Kidney glomerular epithelial cell (primary cell): ENCODE data around the gene MATK.
A peak's percentile ranks its signal among the peaks of the same experiment; 100 is the strongest.
"Not testable (repeated sequence)": the region's sequence is repeated elsewhere in the genome, so short reads cannot be mapped to it uniquely, and the experiment has no call there.

Experiments used
- DNase-seq: peaks from one replicate; lab custom pipeline; 2025; lab: John Stamatoyannopoulos, UW

Gene MATK

DNA sequence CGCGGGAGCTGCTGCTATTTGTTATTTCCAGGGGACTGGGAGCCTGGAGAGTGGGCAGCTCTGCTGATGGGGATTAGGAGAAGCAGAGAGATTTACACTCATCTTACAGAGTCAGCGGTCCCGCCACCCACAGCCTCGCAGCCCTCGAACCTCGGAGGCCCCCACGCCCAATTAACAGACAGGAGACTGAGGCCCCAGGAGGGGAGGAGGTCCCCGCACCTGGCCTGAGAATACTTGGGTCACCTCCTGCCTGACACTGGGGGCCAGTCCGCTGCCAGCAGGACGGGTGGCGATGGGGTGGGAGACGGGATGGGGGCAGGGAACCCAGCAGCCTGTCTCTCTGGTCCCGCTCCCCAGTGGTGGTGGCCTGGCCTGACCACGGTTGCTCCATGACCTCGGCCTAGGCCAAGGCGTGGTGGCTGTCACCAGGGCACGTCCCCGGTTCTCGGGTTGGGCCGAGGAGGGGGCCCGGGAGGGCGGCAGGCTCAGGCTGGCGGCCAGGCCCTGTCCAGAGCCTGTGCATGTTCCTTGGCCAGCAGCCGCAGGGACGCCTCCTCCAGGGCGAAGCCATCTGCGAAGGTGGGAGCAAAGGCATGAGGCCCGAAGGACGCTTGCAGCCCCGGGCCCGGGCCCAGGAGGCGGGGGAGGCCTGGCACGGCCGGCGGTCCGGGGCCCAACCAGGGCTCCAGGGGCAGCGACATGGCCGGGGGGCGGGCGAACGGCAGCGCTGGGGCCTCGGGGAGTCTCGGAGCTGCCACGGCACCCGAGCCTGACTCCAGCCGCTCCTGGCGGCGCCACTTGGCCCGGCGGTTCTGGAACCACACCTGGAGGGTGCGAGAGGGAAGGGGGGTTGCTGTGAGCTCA is 15.8 kb downstream of the MATK start:
- no peak for DNase-seq

GRCh38 chr19:3769494-3769893 is 16.7 kb downstream of the MATK start:
- DNase-seq = no peak

DNA sequence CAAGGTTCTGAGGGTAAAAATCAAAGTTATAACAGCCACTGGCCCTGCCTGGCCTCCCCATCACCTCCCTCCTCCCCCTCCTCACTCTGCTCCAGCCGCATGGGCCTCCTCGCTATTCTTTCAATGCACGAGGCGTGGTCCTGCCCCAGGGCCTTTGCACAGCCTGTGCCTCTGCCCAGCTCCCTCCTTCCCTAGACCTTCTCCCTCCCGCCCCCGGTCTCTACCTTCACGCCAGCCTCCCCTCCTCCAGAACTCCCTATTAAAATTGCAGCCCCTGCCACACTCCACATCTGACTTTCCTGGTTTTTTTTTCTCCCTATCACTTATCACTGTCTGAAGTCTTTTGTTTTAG is 17.5 kb downstream of the MATK start:
- DNase-seq = no peak

- no peak for DNase-seq
These were observed 18.0 kb downstream of the MATK start for GRCh38 chr19:3768015-3768747.

GRCh38 chr19:3767050-3767449 is 19.1 kb downstream of the MATK start:
- no peak for DNase-seq

DNA sequence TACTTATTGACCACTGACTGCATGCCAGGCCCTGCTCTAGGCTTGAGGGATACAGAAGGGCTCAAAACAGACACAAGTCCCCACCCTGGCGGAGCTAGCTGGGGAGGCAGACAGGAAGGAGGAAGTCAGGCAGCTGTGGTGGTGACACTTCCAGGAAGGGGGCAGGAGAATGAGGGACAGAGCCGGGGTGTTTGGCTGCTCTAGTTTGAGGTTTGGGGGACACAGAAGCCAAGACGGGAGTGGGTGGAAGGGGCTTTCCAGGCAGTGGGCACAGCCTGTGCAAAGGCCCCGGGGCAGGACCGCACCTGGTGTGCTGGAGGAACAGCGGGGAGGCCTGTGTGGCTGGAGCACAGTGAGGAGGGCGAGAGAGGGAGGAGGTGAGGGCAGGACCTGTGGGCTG is 19.7 kb downstream of the MATK start:
- DNase-seq = no peak

DNA sequence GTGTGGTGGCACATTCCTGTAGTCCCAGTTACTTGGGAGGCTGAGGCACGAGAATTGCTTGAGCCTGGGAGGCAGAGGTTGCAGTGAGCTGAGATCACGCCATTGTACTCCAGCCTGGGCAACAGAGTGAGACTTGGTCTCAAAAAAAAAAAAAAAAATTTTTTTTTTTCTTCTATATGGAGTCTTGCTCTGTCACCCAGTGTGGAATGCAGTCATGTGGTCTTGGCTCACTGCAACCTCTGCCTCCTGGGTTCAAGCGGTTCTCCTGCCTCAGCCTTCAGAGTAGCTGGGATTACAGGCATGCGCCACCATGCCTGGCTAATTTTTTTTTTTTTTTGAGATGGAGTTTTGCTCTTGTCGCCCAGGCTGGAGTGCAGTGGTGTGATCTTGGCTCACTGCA is 20.4 kb downstream of the MATK start:
- DNase-seq = not testable (repeated sequence)

DNA sequence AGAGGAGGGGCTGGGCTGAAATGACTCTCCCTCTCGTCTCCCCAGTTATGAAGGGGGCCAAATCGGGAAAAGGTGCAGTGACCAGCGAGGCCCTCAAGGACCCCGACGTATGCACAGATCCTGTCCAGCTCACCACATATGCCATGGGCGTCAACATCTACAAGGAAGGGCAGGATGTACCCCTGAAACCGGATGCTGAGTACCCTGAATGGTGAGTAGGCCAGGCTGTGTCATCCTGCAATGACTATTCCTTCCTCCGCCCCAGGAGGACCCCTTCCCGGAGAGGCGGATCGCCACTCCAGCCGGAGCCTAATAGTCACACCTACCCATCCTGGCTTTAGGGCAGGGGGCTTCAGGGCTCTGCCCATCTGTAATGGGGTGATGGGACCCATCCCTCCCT is 21.1 kb downstream of the MATK start:
- DNase-seq = no peak

DNA sequence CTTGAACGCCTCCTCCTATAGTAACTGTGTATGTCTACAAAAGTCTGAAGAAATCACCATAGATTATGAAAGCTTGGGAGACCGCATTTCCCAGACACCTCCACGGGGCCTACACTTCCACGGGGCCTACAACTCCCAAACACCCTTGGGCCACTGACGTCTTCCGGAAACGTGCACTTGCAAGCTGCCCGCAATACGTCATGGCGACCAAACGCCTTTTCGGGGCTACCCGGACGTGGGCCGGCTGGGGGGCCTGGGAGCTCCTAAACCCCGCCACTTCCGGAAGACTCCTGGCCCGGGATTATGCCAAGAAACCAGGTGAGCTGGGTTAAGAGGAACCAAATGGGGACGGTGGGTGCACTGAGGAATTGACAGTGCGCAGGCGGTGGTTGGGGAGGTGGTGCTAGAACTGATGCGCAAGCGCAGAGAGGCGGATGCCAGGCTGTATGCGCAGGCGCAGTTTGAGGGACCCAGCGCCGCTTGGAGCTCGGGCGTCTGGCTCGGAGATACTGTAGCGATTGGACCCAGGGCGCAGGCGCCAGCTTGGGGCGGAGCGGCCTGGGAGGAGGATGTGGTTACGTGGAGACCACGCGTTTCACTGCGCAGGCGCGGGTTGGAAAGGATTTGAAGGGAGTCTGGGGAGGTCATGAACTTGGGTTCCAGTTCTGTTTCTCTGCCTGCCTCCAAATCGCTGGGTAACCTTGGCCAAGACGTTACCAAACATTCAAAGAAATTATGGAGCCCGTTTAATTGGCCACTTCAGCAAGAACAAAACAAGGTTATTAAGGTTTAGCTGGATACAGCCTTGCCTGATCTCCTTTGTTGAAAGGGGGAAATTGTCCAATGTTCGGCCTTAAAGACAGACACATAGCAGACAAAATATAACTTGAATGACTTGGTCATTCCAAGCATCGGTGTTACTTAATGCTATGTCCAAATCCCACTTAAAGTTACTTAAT is 23.4 kb downstream of the MATK start, which contains the start of gene MRPL54:
TSS of gene MRPL54 (plus strand) at position 182 of the 959 bp plus-strand sequence. CDS start at position 201, 19 bp downstream.
- DNase-seq = peak; percentile 99

GRCh38 chr19:3762130-3762473 is 24.1 kb downstream of the MATK start:
- DNase-seq = no peak

DNA sequence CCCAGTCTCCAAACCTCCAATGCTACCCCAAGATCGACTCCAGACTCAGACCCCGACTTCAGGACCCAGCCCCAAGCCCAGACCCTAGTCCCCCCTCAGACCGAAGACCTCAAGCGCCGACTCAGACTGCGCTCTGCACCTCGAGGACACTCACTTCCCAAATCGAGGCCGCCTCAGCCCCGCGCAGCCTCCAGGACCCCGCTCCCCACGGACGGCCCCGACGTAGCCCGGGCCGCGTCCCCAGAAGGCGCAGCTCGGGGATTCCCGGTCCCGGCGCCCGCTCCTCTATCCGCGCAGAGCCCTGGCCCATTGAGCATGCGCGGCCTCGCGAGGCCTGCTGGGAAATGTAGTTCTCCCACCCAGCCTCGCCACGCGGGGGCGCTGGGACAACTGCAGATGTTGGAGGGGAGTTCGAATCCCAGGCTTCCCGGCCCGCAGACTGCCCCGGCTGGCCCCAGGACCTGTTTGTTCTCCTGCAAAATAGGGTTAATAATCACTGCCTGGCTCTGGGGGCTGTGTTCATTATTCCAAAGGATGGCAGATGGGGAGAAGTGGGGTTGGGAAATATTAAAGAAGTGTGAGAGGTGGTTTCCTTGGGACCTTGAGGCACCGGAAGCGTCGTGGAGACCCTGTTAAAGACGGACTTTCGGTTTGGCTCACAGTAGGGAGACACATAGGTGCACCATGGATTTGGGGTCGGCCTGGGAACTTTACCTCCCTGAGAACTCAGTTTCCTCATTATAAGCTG is 24.6 kb downstream of the MATK start, which contains the start of gene APBA3:
TSS of gene APBA3 (minus strand) at position 311 of the 748 bp plus-strand sequence. CDS start 1,428 bp downstream, outside the sequence.
- DNase-seq = peak; percentile 75

DNA sequence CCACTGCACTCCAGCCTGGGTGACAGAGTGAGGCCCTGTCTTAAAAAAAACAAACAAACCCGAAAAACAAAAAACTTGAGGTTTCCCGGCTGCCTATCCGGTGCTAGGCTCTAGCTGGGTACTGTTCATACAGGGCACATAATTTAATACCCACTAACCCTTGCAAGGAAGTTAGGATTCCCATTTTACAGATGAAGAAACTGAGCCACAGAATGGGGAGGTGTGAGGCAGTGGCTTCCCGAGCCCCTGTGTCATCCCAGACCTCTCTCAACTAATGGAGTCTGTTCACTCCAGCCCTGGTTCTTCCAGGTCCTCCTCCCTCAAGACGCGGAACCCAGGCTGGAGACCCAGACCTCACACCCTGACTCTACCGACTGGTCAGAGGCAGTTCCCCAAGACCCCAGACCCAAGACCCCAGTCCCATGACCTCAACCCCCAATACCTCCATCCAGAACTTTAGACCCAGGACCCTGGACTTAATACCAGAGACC is 25.3 kb downstream of the MATK start:
- DNase-seq = no peak

DNA sequence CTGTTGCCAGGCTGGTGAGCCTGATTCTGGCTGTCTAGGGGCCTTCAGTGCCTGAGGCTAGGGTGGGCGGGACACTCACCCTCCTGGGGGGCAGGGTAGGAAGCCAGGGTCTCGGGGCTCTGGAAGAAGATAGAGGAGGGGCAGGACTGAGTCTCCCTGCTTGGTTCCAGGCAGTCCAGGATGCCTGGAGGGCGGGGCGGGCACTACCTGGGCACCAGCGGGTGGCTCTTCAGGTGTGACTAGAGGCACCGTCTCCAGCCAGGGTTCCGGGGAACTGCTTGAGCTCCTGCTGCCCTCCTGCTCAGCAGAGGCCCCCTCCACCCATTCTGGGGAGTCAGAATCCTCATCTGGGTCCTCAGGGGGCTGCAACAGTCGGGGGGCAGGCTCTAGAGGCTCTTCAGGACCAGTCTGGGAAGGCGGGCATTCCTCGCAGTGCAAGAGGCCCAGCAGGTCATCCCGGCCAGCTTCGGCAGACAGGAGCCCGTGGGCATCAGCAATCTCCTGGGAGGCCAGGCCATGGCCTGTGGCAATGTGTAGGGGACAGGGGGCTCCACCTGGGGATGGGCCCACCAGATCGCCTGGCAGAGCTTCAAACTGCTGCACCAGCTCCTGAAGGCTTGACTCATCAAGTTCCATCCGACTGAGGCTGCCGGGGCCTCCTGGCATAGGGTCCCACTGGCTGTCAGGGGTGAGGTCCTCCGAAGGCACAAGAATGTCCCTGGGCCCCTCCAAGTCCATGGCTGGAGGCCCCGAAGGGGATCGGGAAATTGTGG is 26.5 kb downstream of the MATK start:
- no peak for DNase-seq

DNA sequence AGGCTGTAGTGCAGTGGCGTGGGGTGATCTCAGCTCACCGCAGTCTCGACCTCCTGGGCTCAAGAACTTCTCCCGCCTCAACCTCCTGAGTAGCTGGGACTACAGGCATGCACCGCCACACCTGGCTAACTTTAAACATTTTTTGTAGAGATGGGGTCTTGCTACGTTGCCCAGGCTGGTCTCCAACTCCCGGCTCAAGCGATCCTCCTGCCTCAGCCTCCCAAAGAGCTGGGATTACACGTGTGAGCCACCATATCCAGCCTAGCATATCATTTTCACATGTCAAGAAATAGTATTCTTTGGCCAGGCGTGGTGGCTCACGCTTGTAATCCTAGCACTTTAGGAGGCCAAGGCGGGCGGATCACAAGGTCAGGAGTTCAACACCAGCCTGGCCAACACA is 27.9 kb downstream of the MATK start:
- DNase-seq = not testable (repeated sequence)

DNA sequence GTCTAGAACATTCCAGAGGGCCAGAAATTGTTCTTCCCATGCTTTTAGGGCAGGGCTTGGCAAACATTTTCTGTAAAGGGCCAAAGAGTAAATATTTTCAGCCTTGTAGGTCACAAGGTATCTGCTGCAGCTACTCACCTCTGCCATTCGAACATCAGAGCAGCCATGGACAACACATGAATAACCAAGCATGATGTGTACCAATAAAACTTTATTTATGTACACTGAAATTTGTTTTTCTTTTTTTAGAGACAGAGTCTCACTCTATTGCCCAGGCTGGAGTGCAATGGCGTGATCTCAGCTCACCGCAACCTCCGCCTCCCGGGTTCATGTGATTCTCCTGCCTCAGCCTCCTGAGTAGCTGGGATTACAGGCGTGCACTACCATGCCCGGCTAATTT is 28.5 kb downstream of the MATK start:
- not testable (repeated sequence) for DNase-seq

- no peak for DNase-seq
These were observed 32.4 kb downstream of the MATK start for GRCh38 chr19:3753631-3754410.

GRCh38 chr19:3752492-3752891 is 33.7 kb downstream of the MATK start:
- DNase-seq = no peak

GRCh38 chr19:3751236-3751635 is 34.9 kb downstream of the MATK start:
- DNase-seq = no peak

GRCh38 chr19:3750211-3750610 is 36.0 kb downstream of the MATK start:
- no peak for DNase-seq

DNA sequence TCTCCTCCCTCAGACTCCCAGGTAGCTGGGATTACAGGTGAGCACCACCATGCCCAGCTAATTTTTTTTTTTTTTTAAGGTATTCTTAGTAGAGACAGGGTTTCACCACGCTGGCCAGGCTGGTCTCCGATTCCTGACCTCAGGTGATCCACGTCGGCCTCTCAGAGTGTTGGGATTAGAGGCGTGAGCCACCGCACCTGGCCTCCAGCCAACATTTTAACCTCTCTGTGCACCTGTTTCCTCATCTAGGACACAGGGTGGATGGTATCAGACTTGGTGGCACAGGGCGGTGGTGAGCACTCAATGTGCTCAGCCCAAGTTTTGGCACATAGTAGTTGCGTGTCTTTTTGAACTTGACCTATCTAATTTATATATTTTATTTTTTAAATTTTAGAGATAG is 37.2 kb downstream of the MATK start:
- DNase-seq = no peak
